ENCODE measurements around the gene GLRX.
"Not testable (repeated sequence)": the region's sequence is repeated elsewhere in the genome, so short reads cannot be mapped to it uniquely, and the experiment has no call there.

GLRX gene

DNA sequence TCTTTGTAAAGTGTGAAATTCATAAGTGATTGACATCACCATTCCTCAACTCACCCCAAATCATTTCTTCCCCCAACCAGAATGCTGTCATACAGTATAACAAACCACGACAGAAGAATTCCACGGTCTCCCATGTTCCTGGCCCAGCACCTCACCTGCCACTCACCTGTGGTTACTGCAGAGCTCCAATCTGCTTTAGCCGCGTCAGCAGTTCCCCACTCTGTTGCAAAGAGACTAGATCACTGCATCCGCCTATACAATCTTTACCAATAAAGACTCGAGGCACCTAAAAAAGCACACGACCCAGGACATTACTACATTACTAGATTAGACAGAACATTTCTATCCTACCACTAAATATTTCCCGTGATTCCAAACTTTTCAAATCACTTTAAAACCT lies 6.2 kb downstream of the GLRX start:
- no peak for DNase-seq
- in situ Hi-C loops (cut with HindIII; ENCODE audit: low pct_ligation_motif_present, low pct_unique_long_range_greater_than_20kb, low sequenced_read_pairs): no loop called here

- DNase-seq: no peak
- in situ Hi-C loops (cut with HindIII; ENCODE audit: low pct_ligation_motif_present, low pct_unique_long_range_greater_than_20kb, low sequenced_read_pairs): no loop called here
These were observed 7.3 kb downstream of the GLRX start for GRCh38 chr5:95815155-95815729.

GRCh38 chr5:95813035-95813434 lies 9.5 kb downstream of the GLRX start:
- in situ Hi-C loops (cut with HindIII; ENCODE audit: low pct_ligation_motif_present, low pct_unique_long_range_greater_than_20kb, low sequenced_read_pairs); DNase-seq: not testable (repeated sequence)

DNA sequence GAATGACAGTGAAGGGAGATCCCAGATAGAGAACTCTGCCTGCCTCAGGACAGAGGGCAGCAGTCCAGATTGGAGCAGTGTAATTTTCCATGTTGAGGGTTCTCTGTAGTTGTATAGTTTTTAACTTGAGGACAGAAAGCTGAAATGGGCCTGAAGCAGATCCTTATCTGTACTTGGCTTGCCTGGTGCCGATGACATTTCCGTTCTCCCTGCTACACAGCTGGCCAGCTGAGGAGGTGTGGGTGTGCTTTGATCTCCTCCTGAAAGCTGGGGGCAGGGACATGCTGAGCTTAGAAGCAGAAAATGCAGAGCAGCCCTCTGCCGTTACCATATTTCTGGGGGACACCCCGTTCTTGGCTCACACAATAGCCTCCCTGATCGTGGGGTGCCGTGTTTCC lies 10.5 kb downstream of the GLRX start:
- DNase-seq: no peak
- in situ Hi-C loops (cut with HindIII; ENCODE audit: low pct_ligation_motif_present, low pct_unique_long_range_greater_than_20kb, low sequenced_read_pairs): no loop called here

GRCh38 chr5:95811461-95812073 lies 11.0 kb downstream of the GLRX start:
- in situ Hi-C loops (cut with HindIII; ENCODE audit: low pct_ligation_motif_present, low pct_unique_long_range_greater_than_20kb, low sequenced_read_pairs); DNase-seq: not testable (repeated sequence)

GRCh38 chr5:95811126-95811423 lies 11.5 kb downstream of the GLRX start:
- peak; percentile 55 for DNase-seq

DNA sequence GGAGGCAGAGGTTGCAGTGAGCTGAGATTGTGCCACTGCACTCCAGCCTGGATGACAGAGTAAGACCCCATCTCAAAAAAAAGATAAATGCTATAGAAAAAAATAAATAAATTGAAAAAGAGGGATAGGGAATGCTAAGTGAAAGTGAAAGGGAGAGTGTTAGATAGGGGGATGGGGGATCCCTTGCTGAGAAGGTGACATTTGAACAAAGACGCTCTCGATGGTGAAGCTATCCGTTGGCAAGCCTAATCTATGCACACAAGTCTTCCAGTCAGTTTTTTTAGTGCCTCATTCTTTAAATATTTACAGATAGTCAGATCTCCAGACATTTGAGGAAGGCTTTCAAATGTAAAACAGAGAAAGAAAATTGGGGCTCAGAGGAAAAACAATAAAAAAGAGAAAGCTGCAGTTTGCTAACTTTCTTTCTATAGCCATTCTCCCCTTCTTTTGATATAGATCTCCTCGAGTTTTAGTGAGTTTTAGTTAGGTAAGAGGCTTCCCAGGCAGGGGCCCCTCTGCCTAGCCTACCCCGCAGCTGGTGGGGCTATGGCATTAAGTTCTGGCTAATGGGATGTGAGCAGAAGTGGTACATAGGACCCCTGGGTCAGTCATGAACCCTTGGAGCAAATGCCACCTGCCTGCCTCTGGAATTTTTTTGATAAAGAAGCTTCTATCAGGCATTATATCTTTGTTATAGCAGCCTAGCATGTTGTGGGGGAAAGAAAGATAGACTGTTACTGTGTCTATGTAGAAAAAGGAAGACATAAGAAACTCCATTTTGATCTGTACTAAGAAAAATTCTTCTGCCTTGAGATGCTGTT lies 12.0 kb downstream of the GLRX start:
- in situ Hi-C loops (cut with HindIII; ENCODE audit: low pct_ligation_motif_present, low pct_unique_long_range_greater_than_20kb, low sequenced_read_pairs): no loop called here
- no peak for DNase-seq

More at GRCh38 chr5:95811126-95811423, 11.5 kb downstream of the GLRX start:
- in situ Hi-C loops (cut with HindIII; ENCODE audit: low pct_ligation_motif_present, low pct_unique_long_range_greater_than_20kb, low sequenced_read_pairs): not testable (repeated sequence)

DNA sequence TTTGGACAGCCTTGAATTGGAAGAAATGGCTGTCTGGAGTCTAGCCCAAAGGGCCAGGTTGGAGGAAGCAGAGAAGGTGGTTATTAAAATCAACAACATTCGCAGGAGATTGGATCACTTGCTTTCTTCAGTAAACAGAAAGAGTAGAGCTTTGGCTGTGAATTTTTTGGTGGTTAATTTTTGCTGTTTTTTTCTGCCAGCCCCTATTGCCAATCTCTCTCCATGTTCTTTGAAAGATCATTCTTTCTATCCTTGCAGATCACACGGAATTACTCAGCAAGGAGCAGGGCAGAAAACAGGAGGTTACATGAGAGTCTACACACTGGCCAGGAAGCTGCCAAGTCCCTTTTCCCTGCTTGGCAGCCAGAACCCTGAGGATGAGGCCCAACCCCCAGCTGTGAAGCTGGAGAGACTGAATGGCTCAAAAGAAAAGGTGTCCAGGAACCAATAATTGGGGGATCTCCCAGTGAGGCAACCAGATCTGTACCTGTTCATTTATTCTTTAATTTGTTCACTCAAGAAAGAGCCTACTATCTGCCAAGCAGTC lies 13.0 kb downstream of the GLRX start:
- in situ Hi-C loops (cut with HindIII; ENCODE audit: low pct_ligation_motif_present, low pct_unique_long_range_greater_than_20kb, low sequenced_read_pairs): no loop called here
- no peak for DNase-seq

DNA sequence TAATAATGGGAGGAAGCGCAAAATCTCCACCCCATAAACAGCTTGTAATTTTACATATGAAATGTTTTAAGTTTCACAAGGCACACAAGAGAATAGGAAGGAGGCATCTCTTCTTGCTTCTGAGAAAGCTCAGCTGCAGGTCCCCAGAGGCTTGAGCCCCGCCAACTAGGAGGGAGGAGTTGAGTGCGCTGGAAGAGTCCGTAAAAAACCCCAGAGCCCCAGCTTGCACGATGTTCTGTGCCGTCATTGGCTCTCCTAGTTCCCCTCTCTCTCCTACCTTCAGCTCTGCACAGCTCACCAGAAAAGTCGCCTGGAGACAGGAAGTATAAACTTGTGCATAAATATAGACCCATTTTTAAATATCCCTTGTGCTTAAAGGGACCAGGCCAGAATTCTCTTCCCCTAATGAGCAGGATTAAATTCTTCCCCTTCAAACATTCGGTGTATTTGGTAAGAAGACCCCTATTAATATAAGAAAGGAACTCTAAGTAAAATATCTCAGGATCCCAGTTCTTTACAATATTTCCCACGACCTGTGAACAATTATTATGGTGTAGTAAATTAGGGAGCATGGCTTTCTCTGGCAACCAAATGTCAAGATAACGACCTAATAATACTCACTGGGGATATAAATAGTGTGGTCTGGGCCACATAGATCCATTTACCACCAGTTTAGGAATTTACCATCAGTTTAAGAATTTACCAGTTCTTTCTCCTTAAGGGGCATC lies 13.7 kb downstream of the GLRX start:
- DNase-seq: no peak
- in situ Hi-C loops (cut with HindIII; ENCODE audit: low pct_ligation_motif_present, low pct_unique_long_range_greater_than_20kb, low sequenced_read_pairs): no loop called here

- DNase-seq: no peak
- in situ Hi-C loops (cut with HindIII; ENCODE audit: low pct_ligation_motif_present, low pct_unique_long_range_greater_than_20kb, low sequenced_read_pairs): no loop called here
These were observed 14.4 kb downstream of the GLRX start for GRCh38 chr5:95808013-95808685.

- no peak for DNase-seq
- in situ Hi-C loops (cut with HindIII; ENCODE audit: low pct_ligation_motif_present, low pct_unique_long_range_greater_than_20kb, low sequenced_read_pairs): no loop called here
These were observed 15.8 kb downstream of the GLRX start for GRCh38 chr5:95806687-95807086.

GRCh38 chr5:95804736-95805539 lies 17.6 kb downstream of the GLRX start:
- in situ Hi-C loops (cut with HindIII; ENCODE audit: low pct_ligation_motif_present, low pct_unique_long_range_greater_than_20kb, low sequenced_read_pairs): no loop called here

GRCh38 chr5:95803271-95804148 lies 19.0 kb downstream of the GLRX start:
- in situ Hi-C loops (cut with HindIII; ENCODE audit: low pct_ligation_motif_present, low pct_unique_long_range_greater_than_20kb, low sequenced_read_pairs): no loop called here
- DNase-seq: peak; percentile 58

More at GRCh38 chr5:95804736-95805539, 17.6 kb downstream of the GLRX start:
- no peak for DNase-seq

DNA sequence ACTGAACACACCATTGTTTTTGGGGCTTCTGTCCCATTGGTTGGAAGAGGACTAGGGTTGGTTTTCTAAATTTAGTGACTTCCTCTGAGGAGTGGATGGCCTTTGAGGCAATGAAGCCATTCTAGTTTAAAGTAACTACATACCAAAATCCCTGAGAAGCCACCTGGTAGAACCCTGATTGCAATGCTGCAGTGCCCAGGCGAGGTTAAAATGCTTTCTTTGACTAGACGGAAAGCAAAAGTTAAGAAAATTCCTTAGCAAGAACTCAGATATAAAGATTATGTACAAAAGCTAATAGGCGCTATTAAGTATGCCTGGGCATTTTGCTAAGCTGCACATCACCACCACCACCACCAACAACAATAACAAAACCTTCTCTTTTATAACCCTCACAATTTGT lies 20.6 kb downstream of the GLRX start:
- in situ Hi-C loops (cut with HindIII; ENCODE audit: low pct_ligation_motif_present, low pct_unique_long_range_greater_than_20kb, low sequenced_read_pairs): no loop called here

DNA sequence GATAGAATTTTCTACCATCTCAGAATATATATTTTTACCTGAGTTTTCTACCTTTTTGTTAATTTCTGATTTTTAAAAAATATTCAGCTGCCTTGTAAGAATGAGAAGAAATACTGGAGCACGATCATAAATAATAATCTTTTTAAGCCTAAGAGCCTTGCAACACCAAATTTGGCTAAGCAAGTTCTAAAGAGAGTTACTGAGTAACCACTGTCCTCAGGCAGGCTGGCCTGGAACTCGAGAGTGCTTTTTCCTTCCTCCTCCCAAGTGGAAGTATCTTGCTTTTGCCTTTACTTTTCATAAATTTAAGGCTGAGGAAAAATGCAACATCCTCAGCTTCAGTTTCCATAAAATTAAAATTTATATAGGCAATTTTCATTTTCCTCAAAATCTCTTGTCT lies 21.0 kb downstream of the GLRX start:
- peak; percentile 15 for DNase-seq
- in situ Hi-C loops (cut with HindIII; ENCODE audit: low pct_ligation_motif_present, low pct_unique_long_range_greater_than_20kb, low sequenced_read_pairs): no loop called here

More for the DNA sequence above, 20.6 kb downstream of the GLRX start:
- DNase-seq: no peak

DNA sequence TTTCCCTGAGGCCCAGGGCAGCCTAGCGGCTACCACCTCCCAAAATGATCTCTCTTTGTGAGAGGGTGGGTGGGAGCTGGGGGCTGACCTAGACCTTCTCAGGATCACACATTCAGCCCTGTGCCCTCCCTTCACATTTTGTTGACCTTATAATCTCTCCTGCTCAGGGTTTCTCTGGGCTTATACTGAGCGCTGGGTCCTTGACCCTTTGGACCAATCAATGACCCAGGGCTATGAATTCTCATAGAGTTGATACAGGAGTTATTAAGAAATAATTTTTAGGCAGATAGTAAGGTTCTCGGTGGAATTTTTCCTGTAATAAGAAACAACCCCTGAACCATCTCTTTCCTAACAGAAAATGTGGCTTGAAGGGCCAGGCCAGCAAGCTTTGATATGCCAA lies 22.0 kb downstream of the GLRX start:
- no peak for DNase-seq
- in situ Hi-C loops (cut with HindIII; ENCODE audit: low pct_ligation_motif_present, low pct_unique_long_range_greater_than_20kb, low sequenced_read_pairs): no loop called here

All from ACHN (cell line).